Lower leg skin (tissue), 4 donors: Measurements from ENCODE around the gene CIDEB. TPM values are rescaled to one million over a fixed set of nuclear protein-coding genes. Genes with fewer than 3 reads are reported as not detected.

Experiments used
- DNase-seq, 2 donors: peaks; one replicate each; pipeline ENCODE4 v3.0.0-alpha.2; 2019; ENCODE audit warnings: low spot score in 2 of 2
- H3K4me3 ChIP-seq: fragments of 200-600 bp; sonication (generic); 2 replicates; pipeline ENCODE4 v1.5.1; 2017; ENCODE audit warnings: mild to moderate bottlenecking, low read depth; ENCODE audit not compliant: poor library complexity, severe bottlenecking
- POLR2A ChIP-seq, 2 donors: fragments of 450-650 bp; IDR thresholded peaks; one replicate each; pipeline ENCODE4 v1.6.1; 2016 to 2017; ENCODE audit warnings: antibody characterized with exemption in 2 of 2, mild to moderate bottlenecking in 1 of 2, moderate library complexity in 1 of 2
- WGBS, 2 donors: methylation state at CpG; one replicate each; pipeline ENCODE4 v1.1.5; 2018; 5-methylcytosine and 5-hydroxymethylcytosine counted together
- intact Hi-C: fragments of 100-400 bp; cut with DNase I; formaldehyde crosslinking; loops from one replicate; pipeline ENCODE4 v1.15.0; 2023; ENCODE audit warnings: low total_unique reads
- total RNA-seq, 4 donors: library from RNA; depleted of rRNA; stranded (reverse); fragments of >200 nt; gene quantifications; one replicate each; pipeline ENCODE4 v1.1.0, GENCODE V29; 2016
- TF ChIP-seq, protein P1 (sequence below), 3 donors: fragments of 450-650 bp; IDR thresholded peaks; one replicate each; pipeline ENCODE4 v1.5.1; 2016; ENCODE audit warnings: antibody characterized with exemption in 3 of 3, mild to moderate bottlenecking in 3 of 3, moderate library complexity in 2 of 3

The CIDEB gene
- total RNA-seq, 4 donors from 2014 or later: 10.6 to 29.8 (median 25.1) TPM

DNA sequence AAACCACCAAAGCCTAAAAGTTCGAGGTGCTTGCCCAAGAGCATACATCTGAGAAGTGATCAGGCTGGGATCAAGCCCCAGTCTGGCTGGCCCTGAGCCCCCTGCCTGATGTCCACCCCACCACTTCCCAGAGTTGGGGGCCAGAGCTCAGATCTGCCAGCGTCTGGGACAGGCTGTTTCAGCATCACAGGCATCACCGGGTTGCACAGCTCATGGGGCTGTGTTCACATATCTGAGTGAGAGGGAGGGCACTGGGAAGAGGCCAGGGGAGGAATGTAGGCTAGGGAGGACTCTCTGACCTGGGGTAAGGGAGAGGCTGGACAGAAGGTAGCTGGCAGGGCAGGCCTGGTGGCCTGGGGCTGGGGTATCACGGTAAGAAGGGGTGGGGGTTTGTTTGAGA, 50.8 kb downstream of the CIDEB start:
- intact Hi-C loops: no loop called here
- no peak overlapping the region for H3K4me3 ChIP-seq
- DNase-seq: no peak
- WGBS, 2 donors: 68 to 87% methylated on average over 4 of the region's 4 CpGs
- TF ChIP-seq, protein P1, sequence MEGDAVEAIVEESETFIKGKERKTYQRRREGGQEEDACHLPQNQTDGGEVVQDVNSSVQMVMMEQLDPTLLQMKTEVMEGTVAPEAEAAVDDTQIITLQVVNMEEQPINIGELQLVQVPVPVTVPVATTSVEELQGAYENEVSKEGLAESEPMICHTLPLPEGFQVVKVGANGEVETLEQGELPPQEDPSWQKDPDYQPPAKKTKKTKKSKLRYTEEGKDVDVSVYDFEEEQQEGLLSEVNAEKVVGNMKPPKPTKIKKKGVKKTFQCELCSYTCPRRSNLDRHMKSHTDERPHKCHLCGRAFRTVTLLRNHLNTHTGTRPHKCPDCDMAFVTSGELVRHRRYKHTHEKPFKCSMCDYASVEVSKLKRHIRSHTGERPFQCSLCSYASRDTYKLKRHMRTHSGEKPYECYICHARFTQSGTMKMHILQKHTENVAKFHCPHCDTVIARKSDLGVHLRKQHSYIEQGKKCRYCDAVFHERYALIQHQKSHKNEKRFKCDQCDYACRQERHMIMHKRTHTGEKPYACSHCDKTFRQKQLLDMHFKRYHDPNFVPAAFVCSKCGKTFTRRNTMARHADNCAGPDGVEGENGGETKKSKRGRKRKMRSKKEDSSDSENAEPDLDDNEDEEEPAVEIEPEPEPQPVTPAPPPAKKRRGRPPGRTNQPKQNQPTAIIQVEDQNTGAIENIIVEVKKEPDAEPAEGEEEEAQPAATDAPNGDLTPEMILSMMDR (IDR thresholded peaks at IDR 0.05): no peak
- TF ChIP-seq POLR2A (IDR thresholded peaks at IDR 0.05): no peak

DNA sequence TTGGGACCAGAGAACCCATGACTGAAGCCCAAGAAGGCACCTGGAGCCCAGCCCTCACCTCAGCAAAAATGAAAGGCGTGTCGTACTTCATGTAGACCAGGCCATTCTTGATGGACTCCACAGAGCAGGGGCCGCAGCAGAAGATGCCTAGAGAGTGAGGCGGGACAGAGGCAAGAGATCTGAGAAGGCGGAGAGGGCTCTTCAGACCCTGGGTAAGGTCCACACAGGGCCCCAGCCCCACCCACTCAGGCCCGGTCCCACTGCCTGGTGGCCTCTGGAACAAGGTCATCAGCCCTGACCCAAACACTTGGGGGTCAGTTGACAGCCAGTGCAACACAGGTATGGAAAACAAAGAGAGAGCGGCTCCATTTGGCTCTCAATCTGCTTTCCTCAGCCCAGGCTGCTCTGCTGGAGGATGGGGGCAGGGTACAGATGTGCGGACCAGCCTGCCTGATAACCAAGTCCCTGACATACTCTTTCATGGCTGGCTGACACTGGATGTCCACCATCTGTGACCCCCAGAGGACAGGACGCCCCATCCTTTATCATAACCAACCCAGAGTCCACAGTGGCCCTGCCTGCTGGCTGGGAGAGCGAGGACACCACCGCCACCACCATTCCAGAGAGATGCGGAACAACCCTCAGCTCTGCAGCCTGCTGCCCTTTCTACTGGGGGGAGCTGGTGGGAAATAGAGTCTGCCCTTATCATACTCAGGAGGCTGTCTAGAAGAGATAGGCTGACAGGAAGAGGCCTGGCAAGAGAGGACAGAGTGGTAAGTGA, 51.7 kb downstream of the CIDEB start:
- no peak overlapping the region for H3K4me3 ChIP-seq
- intact Hi-C loops: no loop called here
- WGBS, 2 donors: 92% methylated on average over 12 of the region's 12 CpGs
- no peak for TF ChIP-seq POLR2A (IDR thresholded peaks at IDR 0.05)
- TF ChIP-seq, protein P1 (IDR thresholded peaks at IDR 0.05): no peak
- peak in 1 of 2 donors; percentile 53 for DNase-seq

DNA sequence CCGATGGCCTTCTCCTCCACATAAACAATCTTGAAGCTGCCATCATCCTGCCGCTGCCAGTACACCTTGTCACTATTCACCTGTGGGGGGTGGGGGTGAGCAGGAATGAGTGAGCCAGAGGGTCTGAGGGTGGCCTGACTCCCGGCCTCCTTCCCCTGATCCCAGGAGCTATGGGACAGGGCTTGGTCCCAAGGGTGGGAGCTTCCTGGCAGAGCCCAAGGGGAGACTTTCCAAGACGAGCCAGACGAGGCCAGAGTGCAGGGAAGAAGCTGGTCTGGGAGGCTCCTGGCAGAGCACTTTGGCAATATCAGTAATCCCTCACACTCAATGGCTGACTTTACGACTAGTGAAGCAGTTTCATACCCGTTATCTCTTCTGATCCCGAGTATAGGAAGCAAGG, 52.3 kb downstream of the CIDEB start:
- intact Hi-C loops: no loop called here
- TF ChIP-seq POLR2A (IDR thresholded peaks at IDR 0.05): no peak
- TF ChIP-seq, protein P1 (IDR thresholded peaks at IDR 0.05): no peak
- DNase-seq: no peak
- WGBS, 2 donors: 90 to 92% methylated on average over 8 of the region's 8 CpGs
- H3K4me3 ChIP-seq: no peak overlapping the region

Other genes starting within 250 kb of the CIDEB start
- under 1 TPM in 1 of 4 donors, not detected in 3; 0.39 TPM for gene CPNE6, start 236.4 kb downstream of the CIDEB start, total RNA-seq
- gene PCK2, start 213.7 kb downstream of the CIDEB start, total RNA-seq: 10 to 100 TPM; 15.4 to 29.0 (median 21.0) TPM
- gene DCAF11, start 193.2 kb downstream of the CIDEB start, total RNA-seq: 100 to 1,000 TPM in 1 of 4 donors, 10 to 100 TPM in 3; 53.3 to 134 (median 64.3) TPM
- 1 to 10 TPM in 2 of 4 donors, under 1 TPM in 1, not detected in 1; 0.52 to 2.4 (median 2.2) TPM for gene NRL, start 193.0 kb downstream of the CIDEB start, total RNA-seq
- gene FITM1, start 177.3 kb downstream of the CIDEB start, total RNA-seq: 1 to 10 TPM in 2 of 4 donors, under 1 TPM in 1, not detected in 1; 0.61 to 1.3 (median 1.0) TPM
- 100 to 1,000 TPM in 3 of 4 donors, 10 to 100 TPM in 1; 81.3 to 125 (median 114) TPM for gene PSME1, start 171.8 kb downstream of the CIDEB start, total RNA-seq
- gene EMC9, start 166.4 kb downstream of the CIDEB start, total RNA-seq: 10 to 100 TPM; 13.3 to 21.8 (median 20.6) TPM
- 10 to 100 TPM; 23.2 to 50.2 (median 31.2) TPM for gene PSME2, start 161.4 kb downstream of the CIDEB start, total RNA-seq
- 10 to 100 TPM; 53.1 to 98.6 (median 77.3) TPM for gene RNF31, start 160.5 kb downstream of the CIDEB start, total RNA-seq
- 10 to 100 TPM; 36.1 to 54.1 (median 44.2) TPM for gene IRF9, start 146.7 kb downstream of the CIDEB start, total RNA-seq
- 1 to 10 TPM; 1.2 to 7.1 (median 2.4) TPM for gene REC8, start 135.9 kb downstream of the CIDEB start, total RNA-seq
- 10 to 100 TPM; 25.1 to 40.0 (median 32.6) TPM for gene IPO4, start 119.2 kb downstream of the CIDEB start, total RNA-seq
- gene TM9SF1, start 112.5 kb downstream of the CIDEB start, total RNA-seq: 10 to 100 TPM; 44.6 to 64.4 (median 52.9) TPM
- gene TSSK4, start 102.3 kb downstream of the CIDEB start, total RNA-seq: not detected
- 10 to 100 TPM; 50.3 to 99.6 (median 68.1) TPM for gene CHMP4A, start 94.5 kb downstream of the CIDEB start, total RNA-seq
- 10 to 100 TPM in 3 of 4 donors, 1 to 10 TPM in 1; 9.7 to 12.2 (median 10.7) TPM for gene MDP1, start 91.9 kb downstream of the CIDEB start, total RNA-seq
- gene NEDD8, start 75.6 kb downstream of the CIDEB start, total RNA-seq: 100 to 1,000 TPM in 3 of 4 donors, 10 to 100 TPM in 1; 68.0 to 153 (median 107) TPM
- 10 to 100 TPM; 39.0 to 57.2 (median 49.0) TPM for gene GMPR2, start 75.0 kb downstream of the CIDEB start, total RNA-seq
- 10 to 100 TPM; 52.5 to 70.9 (median 60.0) TPM for gene TINF2, start 65.4 kb downstream of the CIDEB start, total RNA-seq
- gene TGM1, start 44.8 kb downstream of the CIDEB start, total RNA-seq: 100 to 1,000 TPM; 160 to 283 (median 235) TPM
- 10 to 100 TPM; 35.5 to 69.4 (median 44.7) TPM for gene RABGGTA, start 36.4 kb downstream of the CIDEB start, total RNA-seq
- 100 to 1,000 TPM in 1 of 4 donors, 10 to 100 TPM in 3; 55.0 to 112 (median 90.6) TPM for gene DHRS1, start 8.2 kb downstream of the CIDEB start, total RNA-seq
- gene NOP9, start 8.1 kb downstream of the CIDEB start, total RNA-seq: 10 to 100 TPM; 13.8 to 20.4 (median 17.6) TPM
- 100 to 1,000 TPM in 3 of 4 donors, 10 to 100 TPM in 1; 88.1 to 173 (median 147) TPM for gene LTB4R2, start 2.2 kb upstream of the CIDEB start, total RNA-seq
- gene LTB4R, start 3.5 kb upstream of the CIDEB start, total RNA-seq: 100 to 1,000 TPM in 1 of 4 donors, 10 to 100 TPM in 3; 58.9 to 118 (median 70.9) TPM
- gene ADCY4, start 27.1 kb upstream of the CIDEB start, total RNA-seq: 10 to 100 TPM in 3 of 4 donors, 1 to 10 TPM in 1; 6.7 to 22.8 (median 16.5) TPM
- 10 to 100 TPM in 1 of 4 donors, 1 to 10 TPM in 3; 6.3 to 18.0 (median 7.2) TPM for gene RIPK3, start 32.0 kb upstream of the CIDEB start, total RNA-seq
- gene NFATC4, start 60.2 kb upstream of the CIDEB start, total RNA-seq: 10 to 100 TPM in 3 of 4 donors, 1 to 10 TPM in 1; 8.3 to 26.1 (median 14.0) TPM
- gene NYNRIN, start 91.0 kb upstream of the CIDEB start, total RNA-seq: 10 to 100 TPM; 17.7 to 37.8 (median 23.5) TPM
- 1 to 10 TPM in 2 of 4 donors, under 1 TPM in 2; 0.76 to 1.4 (median 1.1) TPM for gene CBLN3, start 121.7 kb upstream of the CIDEB start, total RNA-seq
- gene KHNYN, start 122.0 kb upstream of the CIDEB start, total RNA-seq: 100 to 1,000 TPM in 1 of 4 donors, 10 to 100 TPM in 3; 66.0 to 147 (median 90.6) TPM
- gene SDR39U1, start 134.8 kb upstream of the CIDEB start, total RNA-seq: 10 to 100 TPM; 21.0 to 39.1 (median 30.2) TPM
- gene CMA1, start 200.3 kb upstream of the CIDEB start, total RNA-seq: 1 to 10 TPM in 2 of 4 donors, under 1 TPM in 1, not detected in 1; 0.63 to 2.2 (median 1.2) TPM